SIG-M5 (cell line): ENCODE measurements around the gene WDR20.
"Not testable (repeated sequence)": the region's sequence is repeated elsewhere in the genome, so short reads cannot be mapped to it uniquely, and the experiment has no call there.

Experiments used
- DNase-seq: peaks from one replicate; lab custom pipeline; 2025; lab: John Stamatoyannopoulos, UW

WDR20 gene

GRCh38 chr14:102134021-102134420 lies 5.7 kb upstream of the WDR20 start:
- not testable (repeated sequence) for DNase-seq

DNA sequence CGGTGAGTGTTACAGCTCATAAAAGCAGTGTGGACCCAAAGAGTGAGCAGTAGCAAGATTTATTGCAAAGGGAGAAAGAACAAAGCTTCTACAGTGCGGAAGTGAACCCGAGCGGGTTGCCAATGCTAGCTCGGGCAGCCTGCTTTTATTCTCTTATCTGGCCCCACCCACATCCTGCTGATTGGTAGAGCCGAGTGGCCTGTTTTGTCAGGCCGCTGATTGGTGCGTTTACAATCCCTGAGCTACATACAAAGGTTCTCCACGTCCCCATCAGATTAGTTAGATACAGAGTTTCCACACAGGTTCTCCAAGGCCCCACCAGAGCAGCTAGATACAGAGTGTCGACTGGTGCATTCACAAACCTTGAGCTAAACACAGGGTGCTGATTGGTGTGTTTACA lies 5.0 kb upstream of the WDR20 start:
- DNase-seq = not testable (repeated sequence)

DNA sequence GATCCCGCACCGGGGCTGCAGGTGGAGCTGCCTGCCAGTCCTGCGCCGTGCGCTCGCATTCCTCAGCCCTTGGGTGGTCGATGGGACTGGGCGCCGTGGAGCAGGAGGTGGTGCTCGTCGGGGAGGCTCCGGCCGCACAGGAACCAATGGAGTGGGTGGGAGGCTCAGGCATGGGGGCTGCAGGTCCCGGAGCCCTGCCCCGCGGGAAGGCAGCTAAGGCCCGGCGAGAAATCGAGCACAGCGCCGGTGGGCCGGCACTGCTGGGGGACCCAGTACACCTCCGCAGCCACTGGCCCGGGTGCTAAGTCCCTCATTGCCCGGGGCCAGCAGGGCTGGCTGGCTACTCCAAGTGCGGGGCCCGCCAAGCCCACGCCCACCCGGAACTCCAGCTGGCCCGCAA lies 4.2 kb upstream of the WDR20 start:
- DNase-seq = not testable (repeated sequence)

DNA sequence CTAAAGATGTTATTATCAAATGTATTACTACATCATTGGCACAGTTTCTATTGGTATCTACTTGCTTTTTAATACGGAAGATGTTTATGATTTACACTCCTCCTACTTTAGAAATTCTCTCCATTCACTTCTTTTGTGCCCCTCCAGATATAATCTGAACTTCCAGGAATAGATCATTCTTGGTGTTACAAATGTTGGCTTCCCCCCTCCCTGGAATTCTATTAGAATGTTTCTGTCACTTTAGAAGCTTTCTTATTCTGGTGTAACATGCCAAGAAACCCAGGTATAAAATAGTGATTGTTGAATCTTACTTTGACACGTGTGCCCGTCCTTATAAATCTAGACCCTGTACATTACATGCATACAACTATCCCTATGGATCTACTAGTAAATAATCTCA lies 1.2 kb upstream of the WDR20 start:
- DNase-seq = no peak

DNA sequence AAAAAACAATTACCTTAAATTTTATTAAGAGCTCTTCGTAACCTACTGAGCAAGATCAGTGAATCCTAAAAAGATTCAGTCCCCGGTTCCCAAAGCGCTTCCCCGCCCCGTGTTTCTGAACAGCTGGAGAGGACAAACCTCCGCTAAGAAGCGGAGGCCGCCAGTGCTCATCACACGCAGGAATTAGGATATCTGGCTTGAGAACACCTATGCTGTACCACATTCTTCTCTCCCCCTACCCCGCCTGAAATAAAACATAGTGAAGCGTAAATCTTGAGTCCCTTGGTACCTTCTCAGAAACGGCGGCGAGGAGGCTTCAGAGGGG lies 774 bp upstream of the WDR20 start:
- peak; percentile 7 for DNase-seq

DNA sequence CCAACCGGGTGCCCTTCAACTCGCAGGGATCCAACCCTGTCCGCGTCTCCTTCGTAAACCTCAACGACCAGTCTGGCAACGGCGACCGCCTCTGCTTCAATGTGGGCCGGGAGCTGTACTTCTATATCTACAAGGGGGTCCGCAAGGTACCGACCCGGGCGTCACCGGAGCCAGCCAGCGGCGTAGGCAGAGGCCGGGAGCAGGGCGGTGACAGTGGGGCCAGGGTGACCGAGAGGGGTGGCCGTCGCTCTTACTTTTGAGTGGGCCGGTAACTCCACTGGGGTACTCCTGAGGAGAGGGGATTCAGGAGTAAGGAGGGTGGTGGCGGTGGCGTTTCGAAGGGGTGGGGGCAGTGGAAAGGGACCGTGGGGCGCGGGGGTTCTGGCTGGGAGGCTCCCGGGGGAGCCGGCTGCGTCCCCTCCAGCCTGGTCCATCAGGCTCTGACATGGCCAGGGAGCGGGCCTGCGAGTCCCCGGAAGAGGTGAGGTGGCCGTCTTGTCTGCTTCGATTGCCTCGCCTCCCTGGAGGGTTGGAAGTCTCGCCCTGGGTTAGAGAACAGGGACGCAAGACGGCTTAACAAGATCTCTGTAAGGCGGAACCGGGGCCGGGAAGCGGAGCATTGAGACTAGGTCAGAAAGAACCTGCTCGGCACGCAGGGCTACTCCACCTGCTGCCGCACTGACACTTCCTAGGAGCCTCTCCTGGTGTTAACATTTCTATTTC lies 491 bp downstream of the WDR20 start:
- no peak for DNase-seq

- DNase-seq = no peak
Measured at GRCh38 chr14:102140750-102141145, 1.1 kb downstream of the WDR20 start.

DNA sequence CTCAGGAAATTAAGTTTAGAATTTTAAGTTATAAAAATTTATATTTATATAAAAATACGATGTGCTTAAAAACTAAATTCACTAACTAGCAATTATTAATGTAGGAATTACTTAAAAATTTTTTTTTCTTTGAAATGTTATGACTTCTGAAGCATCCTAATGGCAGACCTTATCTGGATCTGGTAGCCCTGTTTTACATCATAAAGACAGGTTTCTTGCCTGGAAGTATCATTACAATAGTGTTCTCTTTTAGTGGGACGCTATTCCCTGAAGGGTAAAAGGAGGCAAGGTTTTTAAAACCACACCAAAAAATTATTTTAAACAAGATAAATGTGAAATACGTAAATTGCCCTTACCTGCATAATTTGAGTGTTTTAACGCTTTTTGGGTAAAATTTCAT lies 2.1 kb downstream of the WDR20 start:
- DNase-seq = no peak

DNA sequence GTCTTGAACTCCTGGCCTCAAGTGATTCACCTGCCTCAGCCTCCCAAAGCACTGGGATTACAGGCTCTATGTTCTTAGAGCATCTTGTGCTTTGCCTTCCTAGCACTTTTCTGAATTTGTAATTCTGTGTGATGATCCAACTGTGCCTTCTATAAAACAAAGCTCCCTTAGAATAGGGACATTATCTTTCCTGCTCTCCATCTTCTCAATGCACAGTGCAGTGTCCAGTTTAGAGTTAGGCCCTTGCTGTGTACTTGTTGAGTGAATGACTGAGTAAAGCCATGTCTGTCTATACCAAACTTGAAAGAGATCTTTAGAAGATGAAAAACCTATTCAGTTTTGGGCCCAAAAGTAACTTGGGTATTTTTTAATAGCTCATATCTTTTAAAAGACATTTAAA lies 5.2 kb downstream of the WDR20 start:
- no peak for DNase-seq

DNA sequence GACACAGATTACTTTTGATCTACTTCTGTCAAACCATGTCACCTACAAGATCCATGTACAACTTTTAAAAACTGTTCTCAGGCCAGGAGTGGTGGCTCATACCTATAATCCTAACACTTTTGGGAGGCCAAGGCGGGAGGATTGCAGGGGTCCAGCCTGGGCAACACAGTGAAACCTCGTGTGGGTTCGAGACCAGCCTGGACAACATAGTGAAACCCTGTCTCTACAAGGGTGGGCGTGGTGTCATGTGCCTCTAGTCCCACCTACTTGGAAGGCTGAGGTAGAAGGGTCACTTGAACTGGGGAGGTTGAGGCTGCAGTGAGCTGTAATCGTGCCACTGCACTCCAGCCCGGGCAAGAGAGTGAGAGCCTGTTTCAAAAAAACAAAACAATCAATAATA lies 5.7 kb downstream of the WDR20 start:
- no peak for DNase-seq

- DNase-seq = no peak
Measured at GRCh38 chr14:102146423-102146822, 6.7 kb downstream of the WDR20 start.

- DNase-seq = no peak
Measured at GRCh38 chr14:102150083-102150482, 10.4 kb downstream of the WDR20 start.

DNA sequence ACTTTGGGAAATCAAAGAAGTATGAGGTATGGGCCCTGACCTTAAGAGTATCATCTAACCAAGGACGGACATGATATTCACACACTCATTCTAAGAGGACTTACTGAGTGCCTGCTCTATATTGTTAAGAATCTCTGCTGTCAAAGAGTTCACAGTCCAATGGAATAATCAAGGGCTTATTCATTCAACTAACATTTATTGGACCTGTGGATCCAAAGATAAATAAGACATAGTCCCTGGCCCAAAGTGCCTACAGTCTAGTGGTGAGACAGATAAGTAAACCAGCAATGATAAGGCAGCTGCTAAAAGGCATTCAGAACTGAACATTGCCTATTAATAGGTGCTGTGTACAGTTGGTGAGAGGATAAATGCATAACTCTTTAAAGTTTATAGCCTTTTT lies 11.0 kb downstream of the WDR20 start:
- DNase-seq = no peak

- DNase-seq = not testable (repeated sequence)
Measured at GRCh38 chr14:102151411-102151810, 11.7 kb downstream of the WDR20 start.

- no peak for DNase-seq
Measured at GRCh38 chr14:102154121-102154520, 14.4 kb downstream of the WDR20 start.

- DNase-seq = no peak
Measured at GRCh38 chr14:102154821-102155549, 15.3 kb downstream of the WDR20 start.

- no peak for DNase-seq
Measured at GRCh38 chr14:102157346-102157745, 17.6 kb downstream of the WDR20 start.

DNA sequence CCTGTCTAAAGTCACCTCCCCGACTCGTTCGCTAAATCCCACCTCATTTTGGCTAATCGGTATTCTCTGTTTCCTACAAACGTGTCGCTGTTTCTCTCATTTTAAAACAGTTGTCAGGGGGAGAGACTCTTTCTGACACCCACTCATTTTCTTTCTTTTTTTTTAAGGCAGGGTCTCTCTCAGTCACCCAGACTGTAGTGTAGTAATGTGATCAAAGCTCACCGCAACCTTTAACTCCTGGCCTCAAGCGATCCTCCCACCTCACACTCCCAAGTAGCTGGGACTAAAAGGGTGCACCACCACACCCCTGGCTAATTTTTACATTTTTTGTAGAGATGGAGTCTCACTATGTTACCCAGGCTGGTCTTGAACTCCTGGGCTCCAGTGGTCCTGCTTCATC lies 19.1 kb downstream of the WDR20 start:
- DNase-seq = no peak

DNA sequence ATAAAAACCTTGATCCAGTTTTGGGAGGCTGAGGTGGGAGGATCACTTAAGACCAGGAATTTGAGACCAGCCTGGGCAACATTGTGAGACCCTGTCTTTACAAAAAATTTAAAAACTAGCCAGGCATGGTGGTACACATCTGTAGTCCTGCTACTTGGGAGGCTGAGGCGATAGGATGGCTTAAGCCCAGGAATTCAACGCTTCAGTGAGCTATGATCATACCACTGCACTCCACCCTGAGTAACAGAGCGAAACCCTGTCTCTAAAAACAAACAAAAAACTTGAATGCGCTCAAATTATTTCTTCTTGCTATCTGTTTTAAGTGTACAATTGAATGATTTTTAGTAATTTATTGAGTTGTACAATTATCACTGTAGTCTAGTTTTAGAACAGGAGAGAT lies 20.1 kb downstream of the WDR20 start:
- no peak for DNase-seq

DNA sequence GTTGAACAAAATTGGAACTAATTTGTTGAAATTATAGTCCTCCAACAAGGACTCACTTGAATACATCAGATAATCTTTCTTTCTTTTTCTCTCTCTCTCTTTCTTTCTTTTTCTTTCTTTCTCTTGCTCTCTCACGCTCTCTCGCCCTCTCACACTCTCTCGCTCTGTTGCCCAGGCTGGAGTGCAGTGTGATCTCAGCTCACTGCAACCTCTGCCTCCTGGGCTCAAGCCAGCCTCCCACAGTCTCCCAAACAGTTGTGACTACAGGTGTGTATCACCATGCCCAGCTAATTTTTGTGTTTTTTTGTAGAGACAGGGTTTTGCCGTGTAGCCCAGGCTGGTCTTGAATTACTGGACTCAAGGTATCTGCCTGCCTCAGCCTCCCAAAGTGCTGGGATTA lies 22.8 kb downstream of the WDR20 start:
- no peak for DNase-seq

- DNase-seq = no peak
Measured at GRCh38 chr14:102164241-102164641, 24.5 kb downstream of the WDR20 start.

GRCh38 chr14:102164965-102165364 lies 25.3 kb downstream of the WDR20 start:
- no peak for DNase-seq

DNA sequence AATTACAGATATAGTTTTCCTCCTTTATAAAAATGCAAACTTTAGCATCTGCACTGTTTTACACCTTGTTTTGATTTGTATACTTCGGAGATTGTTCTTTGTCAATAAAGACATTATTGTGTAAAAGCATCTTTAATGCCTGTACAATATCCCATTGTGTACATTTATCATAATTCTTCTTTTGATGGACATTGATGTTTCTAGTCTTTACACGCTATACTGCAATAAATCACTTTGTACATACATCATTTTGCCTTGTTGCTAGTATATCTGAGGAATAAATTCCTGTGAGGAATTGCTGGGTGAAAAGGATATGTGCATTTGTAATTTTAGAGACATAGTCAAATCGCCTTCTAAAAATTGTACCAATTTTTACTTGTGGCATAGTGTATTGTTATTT lies 30.4 kb downstream of the WDR20 start:
- DNase-seq = no peak
